ENCODE results near the gene CHST8.

- TF ChIP-seq CTCF (IDR thresholded peaks at IDR 0.05; ENCODE audit: insufficient read depth, low read length) (no peak), POLR2AphosphoS5 (IDR thresholded peaks at IDR 0.05; ENCODE audit: low read depth) (no peak), REST (IDR thresholded peaks at IDR 0.05; ENCODE audit: insufficient replicate concordance, low read depth) (no peak)
Observed at GRCh38 chr19:33631609-33631973, 9.8 kb downstream of the CHST8 start.

All from HL-60 (cell line).